ENCODE results near the gene RNF214. TPM values are rescaled to one million over a fixed set of nuclear protein-coding genes. Genes with fewer than 3 reads are reported as not detected.

RNF214 gene
- polyA plus RNA-seq, 3 donors: 6.4 to 13.8 (median 7.8) TPM

DNA sequence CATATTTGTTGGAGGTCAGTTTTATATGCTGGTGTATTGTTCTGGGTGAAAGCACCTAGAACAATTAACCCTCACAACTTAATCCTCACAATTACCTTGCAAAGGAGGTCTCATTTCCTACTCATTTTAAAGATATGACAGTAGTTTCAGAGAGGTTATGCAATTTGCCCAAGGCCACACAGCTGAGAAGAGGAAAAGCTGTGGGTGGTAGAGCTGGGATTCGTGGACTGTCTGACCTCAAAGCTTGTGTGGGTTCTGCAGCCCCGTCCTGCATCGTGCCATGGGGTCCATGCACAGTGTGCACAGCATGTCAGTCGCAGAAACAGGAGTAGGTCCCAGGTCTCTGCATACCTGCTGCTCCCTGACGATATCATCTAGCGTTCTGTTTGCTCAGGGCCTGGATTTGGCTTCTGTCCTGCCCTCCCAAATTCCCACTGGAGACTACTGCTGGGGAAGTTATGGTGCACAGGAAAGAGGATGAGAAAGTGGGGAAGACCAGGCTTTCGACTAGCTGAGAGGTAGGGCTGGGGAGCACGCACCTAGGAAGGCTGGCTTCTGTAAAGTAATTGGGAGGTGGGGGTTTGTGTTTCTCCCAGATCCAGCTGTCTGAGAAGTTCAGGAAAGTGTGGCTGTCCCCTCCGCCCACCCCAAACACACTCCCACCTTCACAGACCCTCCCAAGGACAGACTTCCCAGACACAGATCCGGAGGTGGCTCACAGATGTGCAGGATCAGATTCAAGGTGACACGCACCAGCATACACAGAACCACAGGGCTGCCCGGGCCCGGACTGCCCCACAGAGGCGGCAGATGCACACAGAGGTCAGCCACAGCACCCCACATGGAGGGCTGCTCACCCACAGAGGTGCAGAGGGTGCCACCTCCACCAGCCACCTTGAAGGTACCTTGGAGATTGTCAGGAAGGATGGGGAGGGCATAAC, 81.6 kb downstream of the RNF214 start:
- Histone ChIP-seq H2AFZ (ENCODE audit: insufficient read depth, low read depth, low read length, poor library complexity, severe bottlenecking) (peak overlapping the region; percentile 98), H4K20me1 (ENCODE audit: insufficient read depth, low read length) (no peaks in the 10 kb centered on the region), H3K4me1 (ENCODE audit: control insufficient read depth in 1 of 2, insufficient read depth in 2 of 2, low read length in 2 of 2) (peaks cover 37 to 39% of the 10 kb centered on the region in 2 donors), H3K9ac (ENCODE audit: insufficient read depth, low read length, poor library complexity, severe bottlenecking) (peak overlapping the region; percentile 66), H3K4me3 (replicated peaks in 1 of 3; ENCODE audit: low read depth in 2 of 3, low read length in 3 of 3) (peak overlapping the region in 1 of 3 experiments; percentile 83), H3K9me3 (replicated peaks in 1 of 2; ENCODE audit: control insufficient read depth in 1 of 2, insufficient read depth in 1 of 2, low read length in 2 of 2) (no peaks in the 10 kb centered on the region), H3K79me2 (ENCODE audit: insufficient read depth, low read length) (peaks cover 6% of the 10 kb centered on the region), H3K27me3 (ENCODE audit: control insufficient read depth in 2 of 2, insufficient read depth in 2 of 2, low read length in 2 of 2) (peaks cover 5 to 10% of the 10 kb centered on the region in 2 donors), H3K27ac (ENCODE audit: low read depth in 1 of 2, low read length in 2 of 2) (no peak overlapping the region), H3K36me3 (replicated peaks in 1 of 2; ENCODE audit: control insufficient read depth in 1 of 2, insufficient read depth in 2 of 2, low read length in 2 of 2) (no peaks in the 10 kb centered on the region), H3K4me2 (replicated peaks; ENCODE audit: extremely low read depth, low read length, poor library complexity, severe bottlenecking) (peak overlapping the region; percentile 87)
- peaks cover 3% of the 10 kb centered on the region in 2 donors for H3K36me3 Mint-ChIP-seq
- TF ChIP-seq, protein P1, sequence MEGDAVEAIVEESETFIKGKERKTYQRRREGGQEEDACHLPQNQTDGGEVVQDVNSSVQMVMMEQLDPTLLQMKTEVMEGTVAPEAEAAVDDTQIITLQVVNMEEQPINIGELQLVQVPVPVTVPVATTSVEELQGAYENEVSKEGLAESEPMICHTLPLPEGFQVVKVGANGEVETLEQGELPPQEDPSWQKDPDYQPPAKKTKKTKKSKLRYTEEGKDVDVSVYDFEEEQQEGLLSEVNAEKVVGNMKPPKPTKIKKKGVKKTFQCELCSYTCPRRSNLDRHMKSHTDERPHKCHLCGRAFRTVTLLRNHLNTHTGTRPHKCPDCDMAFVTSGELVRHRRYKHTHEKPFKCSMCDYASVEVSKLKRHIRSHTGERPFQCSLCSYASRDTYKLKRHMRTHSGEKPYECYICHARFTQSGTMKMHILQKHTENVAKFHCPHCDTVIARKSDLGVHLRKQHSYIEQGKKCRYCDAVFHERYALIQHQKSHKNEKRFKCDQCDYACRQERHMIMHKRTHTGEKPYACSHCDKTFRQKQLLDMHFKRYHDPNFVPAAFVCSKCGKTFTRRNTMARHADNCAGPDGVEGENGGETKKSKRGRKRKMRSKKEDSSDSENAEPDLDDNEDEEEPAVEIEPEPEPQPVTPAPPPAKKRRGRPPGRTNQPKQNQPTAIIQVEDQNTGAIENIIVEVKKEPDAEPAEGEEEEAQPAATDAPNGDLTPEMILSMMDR (IDR thresholded peaks at IDR 0.05): no peak
- peaks cover 0 to 3% (median 0%) of the 10 kb centered on the region in 7 donors for H3K9me3 Mint-ChIP-seq
- intact Hi-C loops (cut with micrococcal nuclease): no loop called here
- H3K27me3 Mint-ChIP-seq (ENCODE audit: low read depth in 3 of 3): peaks cover 11 to 29% (median 17%) of the 10 kb centered on the region in 3 donors
- 62% methylated on average over 10 of the region's 14 CpGs for WGBS (ENCODE audit: insufficient coverage)
- no peak for DNase-seq
- peak overlapping the region; percentile 91 to 92 for H3K4me3 Mint-ChIP-seq
- H3K27ac Mint-ChIP-seq: peak overlapping the region in 4 of 7 donors; percentile 5 to 58 (median 55)
- H3K4me1 Mint-ChIP-seq: peaks cover 36% of the 10 kb centered on the region

DNA sequence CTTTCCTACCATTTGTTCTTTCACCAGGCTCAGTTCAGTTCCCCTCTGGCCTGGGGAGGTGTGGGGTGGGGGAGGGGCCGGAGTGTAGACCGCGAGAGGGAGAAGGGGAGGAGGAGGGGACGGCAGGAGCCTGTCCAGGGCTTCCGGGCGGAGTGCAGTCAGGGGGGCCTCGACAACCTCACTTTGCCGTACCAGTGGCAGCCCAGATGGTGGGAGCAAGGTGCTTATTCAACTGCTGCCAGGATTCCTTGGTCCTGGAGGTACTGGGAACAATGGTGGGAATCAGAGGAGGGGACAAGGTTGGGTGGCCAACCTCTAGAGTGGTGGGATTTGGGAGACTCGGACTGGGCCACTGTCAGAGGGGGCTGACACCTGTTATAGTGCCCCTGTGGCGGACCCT, 82.4 kb downstream of the RNF214 start:
- peaks cover 11 to 29% (median 17%) of the 10 kb centered on the region in 3 donors for H3K27me3 Mint-ChIP-seq (ENCODE audit: low read depth in 3 of 3)
- DNase-seq: no peak

More for the DNA sequence above, 82.4 kb downstream of the RNF214 start:
- peaks cover 5 to 10% of the 10 kb centered on the region in 2 donors for H3K27me3 ChIP-seq (ENCODE audit: control insufficient read depth in 2 of 2, insufficient read depth in 2 of 2, low read length in 2 of 2)
- no peaks in the 10 kb centered on the region for H4K20me1 ChIP-seq (ENCODE audit: insufficient read depth, low read length)
- H3K9ac ChIP-seq (ENCODE audit: insufficient read depth, low read length, poor library complexity, severe bottlenecking): peak overlapping the region; percentile 66
- Mint-ChIP-seq H3K9me3 (peaks cover 0 to 3% (median 0%) of the 10 kb centered on the region in 7 donors), H3K4me3 (peak overlapping the region; percentile 91 to 92), H3K27ac (peak overlapping the region in 3 of 7 donors; percentile 26 to 54 (median 41)), H3K36me3 (peaks cover 3% of the 10 kb centered on the region in 2 donors), H3K4me1 (peaks cover 36% of the 10 kb centered on the region)
- H3K79me2 ChIP-seq (ENCODE audit: insufficient read depth, low read length): peaks cover 6% of the 10 kb centered on the region
- H3K4me1 ChIP-seq (ENCODE audit: control insufficient read depth in 1 of 2, insufficient read depth in 2 of 2, low read length in 2 of 2): peaks cover 37 to 39% of the 10 kb centered on the region in 2 donors
- intact Hi-C loops (cut with micrococcal nuclease): no loop called here
- H3K4me3 ChIP-seq (replicated peaks in 1 of 3; ENCODE audit: low read depth in 2 of 3, low read length in 3 of 3): peak overlapping the region; percentile 51 to 83 (median 57)
- no peaks in the 10 kb centered on the region for H3K9me3 ChIP-seq (replicated peaks in 1 of 2; ENCODE audit: control insufficient read depth in 1 of 2, insufficient read depth in 1 of 2, low read length in 2 of 2)
- TF ChIP-seq, protein P1 (IDR thresholded peaks at IDR 0.05): no peak
- WGBS (ENCODE audit: insufficient coverage): 4% methylated on average over 9 of the region's 10 CpGs
- H3K27ac ChIP-seq (ENCODE audit: low read depth in 1 of 2, low read length in 2 of 2): no peak overlapping the region
- peak overlapping the region; percentile 98 for H2AFZ ChIP-seq (ENCODE audit: insufficient read depth, low read depth, low read length, poor library complexity, severe bottlenecking)
- no peaks in the 10 kb centered on the region for H3K36me3 ChIP-seq (replicated peaks in 1 of 2; ENCODE audit: control insufficient read depth in 1 of 2, insufficient read depth in 2 of 2, low read length in 2 of 2)
- H3K4me2 ChIP-seq (replicated peaks; ENCODE audit: extremely low read depth, low read length, poor library complexity, severe bottlenecking): peak overlapping the region; percentile 87
